Ishikawa (cell line): ENCODE results near the gene ZNF764.

ENCODE experiments used
- CEBPB ChIP-seq: IDR thresholded peaks from 2 replicates; pipeline ENCODE4 v1.6.1; 2012
- EGR1 ChIP-seq: IDR thresholded peaks from 2 replicates; pipeline ENCODE4 v1.6.1; 2012
- EP300 ChIP-seq: IDR thresholded peaks from 2 replicates; pipeline ENCODE4 v1.6.1; 2012; ENCODE audit warnings: borderline replicate concordance
- FOXM1 ChIP-seq: IDR thresholded peaks from 2 replicates; pipeline ENCODE4 v1.6.1; 2012; ENCODE audit warnings: low read depth, borderline replicate concordance
- NFIC ChIP-seq: IDR thresholded peaks from 2 replicates; pipeline ENCODE4 v1.6.1; 2012
- TAF1 ChIP-seq: IDR thresholded peaks from 2 replicates; pipeline ENCODE4 v1.6.1; 2012; ENCODE audit warnings: low read depth, mild to moderate bottlenecking
- TCF12 ChIP-seq: IDR thresholded peaks from 2 replicates; pipeline ENCODE4 v1.6.1; 2012; ENCODE audit warnings: low read depth
- TF ChIP-seq, protein P1 (sequence below): IDR thresholded peaks from 2 replicates; pipeline ENCODE4 v1.6.1; 2012
- TF ChIP-seq, protein P2 (sequence below): IDR thresholded peaks from 2 replicates; pipeline ENCODE4 v1.6.1; 2012; ENCODE audit warnings: low read depth, mild to moderate bottlenecking
- TF ChIP-seq, protein P3 (sequence below): IDR thresholded peaks from 2 replicates; pipeline ENCODE4 v1.6.1; 2012

DNA sequence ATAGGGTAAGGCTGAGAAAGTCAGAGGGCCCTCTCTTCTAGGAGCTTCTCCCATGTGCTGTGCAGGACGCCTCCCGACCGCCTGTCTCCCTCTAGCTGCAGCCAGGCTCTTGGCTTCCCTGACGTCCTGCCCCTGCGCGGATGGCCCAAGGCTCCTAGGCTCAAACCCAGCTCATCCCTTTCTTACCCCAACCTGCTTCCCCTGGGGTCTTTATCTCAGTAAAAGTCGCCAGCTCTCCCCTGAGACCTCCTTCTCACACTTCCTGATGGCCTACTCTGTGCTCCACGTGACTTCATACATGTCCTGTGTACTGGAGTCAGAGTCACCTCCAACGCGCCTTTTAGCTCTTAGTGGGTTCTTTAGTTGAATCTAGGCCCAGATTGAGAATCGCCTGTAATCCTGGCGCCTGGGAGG is 22.4 kb downstream of the ZNF764 start:
- TF ChIP-seq, protein P1, sequence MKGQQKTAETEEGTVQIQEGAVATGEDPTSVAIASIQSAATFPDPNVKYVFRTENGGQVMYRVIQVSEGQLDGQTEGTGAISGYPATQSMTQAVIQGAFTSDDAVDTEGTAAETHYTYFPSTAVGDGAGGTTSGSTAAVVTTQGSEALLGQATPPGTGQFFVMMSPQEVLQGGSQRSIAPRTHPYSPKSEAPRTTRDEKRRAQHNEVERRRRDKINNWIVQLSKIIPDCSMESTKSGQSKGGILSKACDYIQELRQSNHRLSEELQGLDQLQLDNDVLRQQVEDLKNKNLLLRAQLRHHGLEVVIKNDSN: no peak
- TF ChIP-seq, protein P2, sequence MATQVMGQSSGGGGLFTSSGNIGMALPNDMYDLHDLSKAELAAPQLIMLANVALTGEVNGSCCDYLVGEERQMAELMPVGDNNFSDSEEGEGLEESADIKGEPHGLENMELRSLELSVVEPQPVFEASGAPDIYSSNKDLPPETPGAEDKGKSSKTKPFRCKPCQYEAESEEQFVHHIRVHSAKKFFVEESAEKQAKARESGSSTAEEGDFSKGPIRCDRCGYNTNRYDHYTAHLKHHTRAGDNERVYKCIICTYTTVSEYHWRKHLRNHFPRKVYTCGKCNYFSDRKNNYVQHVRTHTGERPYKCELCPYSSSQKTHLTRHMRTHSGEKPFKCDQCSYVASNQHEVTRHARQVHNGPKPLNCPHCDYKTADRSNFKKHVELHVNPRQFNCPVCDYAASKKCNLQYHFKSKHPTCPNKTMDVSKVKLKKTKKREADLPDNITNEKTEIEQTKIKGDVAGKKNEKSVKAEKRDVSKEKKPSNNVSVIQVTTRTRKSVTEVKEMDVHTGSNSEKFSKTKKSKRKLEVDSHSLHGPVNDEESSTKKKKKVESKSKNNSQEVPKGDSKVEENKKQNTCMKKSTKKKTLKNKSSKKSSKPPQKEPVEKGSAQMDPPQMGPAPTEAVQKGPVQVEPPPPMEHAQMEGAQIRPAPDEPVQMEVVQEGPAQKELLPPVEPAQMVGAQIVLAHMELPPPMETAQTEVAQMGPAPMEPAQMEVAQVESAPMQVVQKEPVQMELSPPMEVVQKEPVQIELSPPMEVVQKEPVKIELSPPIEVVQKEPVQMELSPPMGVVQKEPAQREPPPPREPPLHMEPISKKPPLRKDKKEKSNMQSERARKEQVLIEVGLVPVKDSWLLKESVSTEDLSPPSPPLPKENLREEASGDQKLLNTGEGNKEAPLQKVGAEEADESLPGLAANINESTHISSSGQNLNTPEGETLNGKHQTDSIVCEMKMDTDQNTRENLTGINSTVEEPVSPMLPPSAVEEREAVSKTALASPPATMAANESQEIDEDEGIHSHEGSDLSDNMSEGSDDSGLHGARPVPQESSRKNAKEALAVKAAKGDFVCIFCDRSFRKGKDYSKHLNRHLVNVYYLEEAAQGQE: no peak
- TF ChIP-seq NFIC: no peak
- TF ChIP-seq CEBPB: no peak
- no peak for TF ChIP-seq TAF1
- no peak for TF ChIP-seq EP300
- TF ChIP-seq EGR1: no peak
- TF ChIP-seq FOXM1: no peak
- no peak for TF ChIP-seq TCF12
- TF ChIP-seq, protein P3, sequence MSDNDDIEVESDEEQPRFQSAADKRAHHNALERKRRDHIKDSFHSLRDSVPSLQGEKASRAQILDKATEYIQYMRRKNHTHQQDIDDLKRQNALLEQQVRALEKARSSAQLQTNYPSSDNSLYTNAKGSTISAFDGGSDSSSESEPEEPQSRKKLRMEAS: no peak
